Measurements from ENCODE around the gene MTA3.

The MTA3 gene

DNA sequence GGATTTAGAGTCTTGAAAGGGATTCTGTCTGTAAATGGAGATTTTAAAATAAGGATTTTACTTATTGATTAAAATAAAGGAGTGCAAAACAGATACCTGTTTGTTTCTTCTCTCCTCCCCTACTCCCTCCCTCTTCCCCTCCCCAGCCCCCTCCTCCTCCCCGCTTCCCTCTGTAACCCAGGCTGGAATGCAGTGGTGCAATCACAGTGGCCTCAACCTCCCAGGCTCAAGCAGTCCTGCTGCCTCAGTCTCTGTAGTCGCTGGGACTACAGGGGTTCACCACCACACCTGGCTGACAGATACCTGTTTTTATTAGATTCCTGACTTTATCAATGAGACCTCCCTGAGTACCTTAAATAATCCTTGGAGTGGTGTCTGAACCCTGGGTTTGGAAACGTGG, 138.4 kb downstream of the MTA3 start:
- Histone ChIP-seq H3K4me2 (ENCODE audit: low read length) (no peak overlapping the region), H3K27ac (ENCODE audit: low read depth, low read length) (no peak overlapping the region)

DNA sequence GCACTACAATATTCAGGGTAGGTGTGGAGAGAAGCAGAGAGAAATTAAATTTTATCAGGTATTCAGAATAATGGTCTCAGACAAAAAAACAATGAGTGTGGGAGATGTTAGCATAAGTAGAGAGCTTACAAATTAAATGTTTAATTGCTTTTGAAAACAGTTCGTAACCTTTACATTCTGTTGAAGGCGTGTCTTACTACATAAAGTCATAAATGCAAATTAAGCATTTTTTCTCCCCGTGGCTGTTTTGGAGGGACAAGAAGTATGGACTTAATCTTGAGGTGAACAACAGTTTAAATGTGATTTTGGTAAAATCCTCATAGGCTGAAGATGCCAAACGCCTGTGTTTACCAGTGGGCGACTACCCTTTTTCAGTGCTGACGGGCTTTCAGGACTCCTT, 139.7 kb downstream of the MTA3 start:
- Histone ChIP-seq H3K4me3 (ENCODE audit: low read length) (no peak overlapping the region), H3K27me3 (ENCODE audit: control insufficient read depth, low read length) (no peaks in the 10 kb centered on the region), H3K79me2 (ENCODE audit: control insufficient read depth, low read length) (no peaks in the 10 kb centered on the region), H3K4me1 (ENCODE audit: control insufficient read depth, low read length) (no peaks in the 10 kb centered on the region), H3K4me2 (ENCODE audit: low read length) (no peak overlapping the region), H3K36me3 (ENCODE audit: control insufficient read depth, low read length) (peaks cover 35% of the 10 kb centered on the region), H3K27ac (ENCODE audit: low read depth, low read length) (no peak overlapping the region), H4K20me1 (ENCODE audit: control insufficient read depth, insufficient read depth, low read depth, low read length) (no peaks in the 10 kb centered on the region), H3K9me2 (replicated peaks; ENCODE audit: control insufficient read depth, low read length) (no peaks in the 10 kb centered on the region), H3F3A (ENCODE audit: control insufficient read depth, insufficient read depth) (no peaks in the 10 kb centered on the region), H3K9me3 (ENCODE audit: control insufficient read depth, insufficient read depth, low read length) (no peaks in the 10 kb centered on the region)
- TF ChIP-seq, protein P1, sequence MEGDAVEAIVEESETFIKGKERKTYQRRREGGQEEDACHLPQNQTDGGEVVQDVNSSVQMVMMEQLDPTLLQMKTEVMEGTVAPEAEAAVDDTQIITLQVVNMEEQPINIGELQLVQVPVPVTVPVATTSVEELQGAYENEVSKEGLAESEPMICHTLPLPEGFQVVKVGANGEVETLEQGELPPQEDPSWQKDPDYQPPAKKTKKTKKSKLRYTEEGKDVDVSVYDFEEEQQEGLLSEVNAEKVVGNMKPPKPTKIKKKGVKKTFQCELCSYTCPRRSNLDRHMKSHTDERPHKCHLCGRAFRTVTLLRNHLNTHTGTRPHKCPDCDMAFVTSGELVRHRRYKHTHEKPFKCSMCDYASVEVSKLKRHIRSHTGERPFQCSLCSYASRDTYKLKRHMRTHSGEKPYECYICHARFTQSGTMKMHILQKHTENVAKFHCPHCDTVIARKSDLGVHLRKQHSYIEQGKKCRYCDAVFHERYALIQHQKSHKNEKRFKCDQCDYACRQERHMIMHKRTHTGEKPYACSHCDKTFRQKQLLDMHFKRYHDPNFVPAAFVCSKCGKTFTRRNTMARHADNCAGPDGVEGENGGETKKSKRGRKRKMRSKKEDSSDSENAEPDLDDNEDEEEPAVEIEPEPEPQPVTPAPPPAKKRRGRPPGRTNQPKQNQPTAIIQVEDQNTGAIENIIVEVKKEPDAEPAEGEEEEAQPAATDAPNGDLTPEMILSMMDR (IDR thresholded peaks at IDR 0.05; ENCODE audit: low read depth, low read length, poor library complexity, severe bottlenecking): no peak
- no peak for TF ChIP-seq EZH2phosphoT487 (IDR thresholded peaks at IDR 0.05; ENCODE audit: borderline replicate concordance, low read length)

More for the DNA sequence above, 138.4 kb downstream of the MTA3 start:
- Histone ChIP-seq H3F3A (ENCODE audit: control insufficient read depth, insufficient read depth) (no peaks in the 10 kb centered on the region), H3K9me3 (ENCODE audit: control insufficient read depth, insufficient read depth, low read length) (no peaks in the 10 kb centered on the region), H4K20me1 (ENCODE audit: control insufficient read depth, insufficient read depth, low read depth, low read length) (no peaks in the 10 kb centered on the region), H3K4me1 (ENCODE audit: control insufficient read depth, low read length) (no peaks in the 10 kb centered on the region), H3K79me2 (ENCODE audit: control insufficient read depth, low read length) (no peaks in the 10 kb centered on the region), H3K9me2 (replicated peaks; ENCODE audit: control insufficient read depth, low read length) (no peaks in the 10 kb centered on the region), H3K4me3 (ENCODE audit: low read length) (no peak overlapping the region), H3K36me3 (ENCODE audit: control insufficient read depth, low read length) (peaks cover 35% of the 10 kb centered on the region), H3K27me3 (ENCODE audit: control insufficient read depth, low read length) (no peaks in the 10 kb centered on the region)
- TF ChIP-seq, protein P1 (IDR thresholded peaks at IDR 0.05; ENCODE audit: low read depth, low read length, poor library complexity, severe bottlenecking): no peak
- TF ChIP-seq EZH2phosphoT487 (IDR thresholded peaks at IDR 0.05; ENCODE audit: borderline replicate concordance, low read length): no peak

DNA sequence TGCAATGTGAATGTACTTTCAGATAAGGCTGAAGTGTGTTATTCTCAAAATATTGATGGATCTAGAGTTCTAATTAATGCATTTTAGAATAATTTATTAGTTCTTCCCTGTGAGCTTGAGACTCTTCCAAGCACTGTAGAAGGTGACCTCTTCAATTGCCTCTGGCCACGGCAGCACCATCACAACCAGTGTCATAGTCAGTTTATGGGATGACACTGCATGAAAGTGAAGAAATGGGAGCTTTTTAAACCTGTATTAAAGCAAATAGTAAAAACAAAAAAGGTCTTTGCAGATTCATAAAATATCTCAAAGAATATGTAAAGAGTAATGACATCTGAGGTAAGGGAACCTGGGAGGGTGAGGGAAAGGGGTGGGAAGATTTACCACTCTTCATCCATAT, 143.5 kb downstream of the MTA3 start:
- H4K20me1 ChIP-seq (ENCODE audit: control insufficient read depth, insufficient read depth, low read depth, low read length): no peaks in the 10 kb centered on the region
- H3K79me2 ChIP-seq (ENCODE audit: control insufficient read depth, low read length): no peaks in the 10 kb centered on the region
- H3K9me3 ChIP-seq (ENCODE audit: control insufficient read depth, insufficient read depth, low read length): no peaks in the 10 kb centered on the region
- H3F3A ChIP-seq (ENCODE audit: control insufficient read depth, insufficient read depth): 0 out of 2 replicates have a peak, but pooled peaks cover 3% of the 10 kb centered on the region
- H3K27ac ChIP-seq (ENCODE audit: low read depth, low read length): no peak overlapping the region
- no peak overlapping the region for H3K4me3 ChIP-seq (ENCODE audit: low read length)
- TF ChIP-seq, protein P1 (IDR thresholded peaks at IDR 0.05; ENCODE audit: low read depth, low read length, poor library complexity, severe bottlenecking): no peak
- no peak for TF ChIP-seq EZH2phosphoT487 (IDR thresholded peaks at IDR 0.05; ENCODE audit: borderline replicate concordance, low read length)
- H3K9me2 ChIP-seq (replicated peaks; ENCODE audit: control insufficient read depth, low read length): no peaks in the 10 kb centered on the region
- H3K4me2 ChIP-seq (ENCODE audit: low read length): no peak overlapping the region
- peaks cover 21% of the 10 kb centered on the region for H3K36me3 ChIP-seq (ENCODE audit: control insufficient read depth, low read length)
- H3K4me1 ChIP-seq (ENCODE audit: control insufficient read depth, low read length): no peaks in the 10 kb centered on the region
- no peaks in the 10 kb centered on the region for H3K27me3 ChIP-seq (ENCODE audit: control insufficient read depth, low read length)

Data from DOHH2 (cell line).